GM12891 (cell line): ENCODE measurements around the gene BLTP2.

Experiments used
- PAX5 ChIP-seq: IDR thresholded peaks from 2 replicates; pipeline ENCODE4 v1.6.1; 2011; ENCODE audit warnings: low read length, moderate library complexity, mild to moderate bottlenecking; ENCODE audit not compliant: insufficient read depth, severe bottlenecking
- POLR2A ChIP-seq: IDR thresholded peaks from 2 replicates; pipeline ENCODE4 v1.6.1; 2011; ENCODE audit warnings: low read depth, low read length, control low read depth
- POLR2AphosphoS5 ChIP-seq: IDR thresholded peaks from 2 replicates; pipeline ENCODE4 v1.6.1; 2011; ENCODE audit warnings: low read depth, low read length, control low read depth
- POU2F2 ChIP-seq: IDR thresholded peaks from 2 replicates; pipeline ENCODE4 v1.6.1; 2011; ENCODE audit warnings: low read depth, mild to moderate bottlenecking, control low read depth, low read length, moderate library complexity
- SPI1 ChIP-seq: IDR thresholded peaks from 2 replicates; pipeline ENCODE4 v1.6.1; 2011; ENCODE audit warnings: low read depth, low read length, control low read depth
- TAF1 ChIP-seq: IDR thresholded peaks from 2 replicates; pipeline ENCODE4 v1.6.1; 2011; ENCODE audit warnings: low read depth, low read length, control low read depth

DNA sequence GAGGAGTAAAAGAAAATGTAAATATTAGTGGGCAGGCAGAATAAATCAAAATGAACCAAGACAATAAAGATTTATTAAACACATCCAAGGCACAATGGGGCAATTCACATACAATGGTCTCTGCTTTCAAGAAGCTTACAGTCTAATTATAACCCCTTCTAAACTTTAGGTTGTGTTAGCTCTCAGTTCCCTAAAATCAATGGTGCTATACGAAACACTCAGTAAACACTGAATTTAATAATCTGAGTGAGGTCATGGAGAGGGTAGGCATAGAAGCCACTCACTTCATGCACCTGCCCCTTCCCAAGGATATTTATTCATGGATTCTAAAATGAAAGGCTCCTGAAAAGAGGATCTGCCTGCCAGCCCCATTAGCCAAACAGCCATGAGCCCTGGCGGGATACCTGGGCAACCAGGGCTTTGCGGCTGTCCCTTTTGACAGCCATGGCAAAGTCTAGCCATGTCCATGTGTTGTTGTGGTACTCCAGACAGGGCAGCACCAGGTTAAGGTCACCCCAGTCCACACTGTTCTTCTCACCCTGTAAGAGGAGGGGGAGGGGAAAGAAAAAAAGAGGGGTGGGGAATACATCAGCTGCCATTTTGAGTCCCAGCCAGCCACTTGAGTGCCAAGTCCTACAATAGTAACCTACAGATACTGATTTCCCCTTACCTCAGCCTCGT, 29.6 kb downstream of the BLTP2 start:
- TF ChIP-seq POLR2A (no peak), TAF1 (no peak), POLR2AphosphoS5 (no peak), SPI1 (peak; percentile 82), PAX5 (no peak), POU2F2 (no peak)
